NT2/D1 (cell line): ENCODE results near the gene TM2D3.
"Not testable (repeated sequence)": the region's sequence is repeated elsewhere in the genome, so short reads cannot be mapped to it uniquely, and the experiment has no call there.

Experiments used
- DNase-seq: peaks from one replicate; pipeline ENCODE4 v3.0.0-alpha.2; 2011; ENCODE audit warnings: low read depth, low spot score
- H3K27me3 ChIP-seq: 2 replicates; pipeline ENCODE4 v1.6.0; 2011; ENCODE audit warnings: mild to moderate bottlenecking; ENCODE audit not compliant: insufficient read length, insufficient read depth
- H3K36me3 ChIP-seq: 2 replicates; pipeline ENCODE4 v1.6.1; 2011; ENCODE audit warnings: mild to moderate bottlenecking, low read length, mixed read lengths; ENCODE audit not compliant: insufficient read depth, insufficient read length
- H3K4me1 ChIP-seq: 2 replicates; pipeline ENCODE4 v1.5.1; 2011; ENCODE audit not compliant: insufficient read depth, insufficient read length
- H3K4me3 ChIP-seq: 2 replicates; pipeline ENCODE4 v1.5.1; 2011; ENCODE audit warnings: low read depth; ENCODE audit not compliant: insufficient read length
- H3K9ac ChIP-seq: 2 replicates; pipeline ENCODE4 v1.6.0; 2011; ENCODE audit warnings: low read depth; ENCODE audit not compliant: insufficient read length
- H3K9me3 ChIP-seq: 2 replicates; pipeline ENCODE4 v1.5.1; 2011; ENCODE audit warnings: mild to moderate bottlenecking, low read length; ENCODE audit not compliant: insufficient read depth
- SUZ12 ChIP-seq: IDR thresholded peaks from 2 replicates; pipeline ENCODE4 v1.6.1; 2011; ENCODE audit not compliant: insufficient read length, insufficient read depth; ENCODE audit errors: extremely low read depth
- YY1 ChIP-seq: IDR thresholded peaks from 2 replicates; pipeline ENCODE4 v1.6.1; 2011; ENCODE audit not compliant: insufficient read length, insufficient read depth
- ZNF274 ChIP-seq: IDR thresholded peaks from 2 replicates; pipeline ENCODE4 v1.6.1; 2011; ENCODE audit warnings: mild to moderate bottlenecking, low read depth, low read length

The TM2D3 gene

GRCh38 chr15:101637038-101637437 lies 15.1 kb downstream of the TM2D3 start:
- no peak for DNase-seq
- Histone ChIP-seq H3K9me3 (no peaks in the 10 kb centered on the region), H3K27me3 (no peaks in the 10 kb centered on the region), H3K4me1 (no peaks in the 10 kb centered on the region), H3K9ac (no peak overlapping the region), H3K36me3 (peaks cover 20% of the 10 kb centered on the region), H3K4me3 (no peak overlapping the region)
- TF ChIP-seq YY1 (no peak), ZNF274 (no peak), SUZ12 (no peak)

- Histone ChIP-seq H3K4me3 (no peak overlapping the region), H3K36me3 (peaks cover 18% of the 10 kb centered on the region), H3K9ac (no peak overlapping the region), H3K9me3 (no peaks in the 10 kb centered on the region), H3K4me1 (no peaks in the 10 kb centered on the region), H3K27me3 (no peaks in the 10 kb centered on the region)
- TF ChIP-seq SUZ12 (no peak), YY1 (no peak), ZNF274 (no peak)
- DNase-seq = no peak
Measured at GRCh38 chr15:101635944-101636727, 16.0 kb downstream of the TM2D3 start.

DNA sequence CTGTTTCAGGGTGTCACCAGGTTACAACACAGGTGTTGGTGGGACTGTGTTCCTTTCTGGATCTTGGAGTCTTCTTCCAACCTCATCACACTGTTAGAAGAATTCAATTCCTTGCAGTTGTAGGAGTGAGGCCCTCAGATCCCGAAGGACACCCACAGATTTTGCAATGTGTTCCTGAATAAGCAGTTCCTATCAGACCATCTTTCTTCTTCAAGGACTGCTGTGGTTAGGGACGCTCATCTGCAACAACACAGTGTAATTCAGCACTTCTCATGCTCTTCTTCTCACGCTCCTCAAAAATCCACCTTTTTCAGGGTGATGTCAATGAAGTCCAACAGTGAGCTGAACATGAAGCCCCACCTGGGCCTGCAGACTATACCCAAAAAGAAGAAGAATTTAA lies 18.8 kb downstream of the TM2D3 start:
- Histone ChIP-seq H3K4me3 (no peak overlapping the region), H3K36me3 (no peaks in the 10 kb centered on the region), H3K27me3 (no peaks in the 10 kb centered on the region), H3K9ac (no peak overlapping the region), H3K4me1 (no peaks in the 10 kb centered on the region), H3K9me3 (no peaks in the 10 kb centered on the region)
- DNase-seq = no peak
- TF ChIP-seq YY1 (no peak), ZNF274 (no peak), SUZ12 (no peak)

GRCh38 chr15:101626729-101627128 lies 25.5 kb downstream of the TM2D3 start:
- not testable (repeated sequence) for H3K4me1 ChIP-seq, H3K4me3 ChIP-seq, H3K27me3 ChIP-seq, H3K9ac ChIP-seq, DNase-seq, H3K36me3 ChIP-seq
- H3K9me3 ChIP-seq = peaks cover 38% of the 10 kb centered on the region

GRCh38 chr15:101625980-101626379 lies 26.2 kb downstream of the TM2D3 start:
- H3K4me3 ChIP-seq = no peak overlapping the region
- DNase-seq = no peak

DNA sequence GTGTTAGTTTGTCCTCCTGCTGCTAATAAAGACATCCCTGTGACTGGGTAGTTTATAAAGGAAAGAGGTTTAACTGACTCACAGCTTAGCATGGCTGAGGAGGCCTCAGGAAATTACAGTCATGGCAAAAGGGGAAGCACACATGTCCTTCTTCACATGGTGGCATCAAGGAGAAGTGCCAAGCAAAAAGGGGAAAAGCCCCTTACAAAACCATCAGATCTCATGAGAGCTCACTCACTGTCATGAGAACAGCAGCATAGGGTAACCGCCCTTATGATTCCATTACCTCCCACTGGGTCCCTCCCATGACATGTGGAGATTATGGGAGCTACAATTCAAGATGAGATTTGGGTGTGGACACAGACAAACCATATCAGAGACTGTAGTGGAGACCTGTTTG lies 27.0 kb downstream of the TM2D3 start:
- Histone ChIP-seq H3K4me1 (no peaks in the 10 kb centered on the region), H3K36me3 (peaks cover 2% of the 10 kb centered on the region), H3K27me3 (no peaks in the 10 kb centered on the region), H3K9me3 (peaks cover 38% of the 10 kb centered on the region), H3K4me3 (no peak overlapping the region), H3K9ac (no peak overlapping the region)
- TF ChIP-seq YY1 (no peak), SUZ12 (no peak), ZNF274 (no peak)
- DNase-seq = no peak

More at GRCh38 chr15:101625980-101626379, 26.2 kb downstream of the TM2D3 start:
- H3K9ac ChIP-seq = no peak overlapping the region
- H3K9me3 ChIP-seq = peaks cover 38% of the 10 kb centered on the region
- no peaks in the 10 kb centered on the region for H3K27me3 ChIP-seq
- peaks cover 2% of the 10 kb centered on the region for H3K36me3 ChIP-seq
- no peaks in the 10 kb centered on the region for H3K4me1 ChIP-seq
- TF ChIP-seq YY1 = no peak
- no peak for TF ChIP-seq ZNF274
- no peak for TF ChIP-seq SUZ12

GRCh38 chr15:101623367-101624304 lies 28.5 kb downstream of the TM2D3 start:
- Histone ChIP-seq H3K4me3 (no peak overlapping the region), H3K9ac (no peak overlapping the region), H3K36me3 (peaks cover 2% of the 10 kb centered on the region), H3K27me3 (no peaks in the 10 kb centered on the region), H3K9me3 (peaks cover 38% of the 10 kb centered on the region), H3K4me1 (no peaks in the 10 kb centered on the region)
- DNase-seq = no peak
- TF ChIP-seq ZNF274 (no peak), YY1 (no peak), SUZ12 (no peak)
